Left colon (tissue), 2 donors: ENCODE measurements around the gene C12orf76. TPM values are rescaled to one million over a fixed set of nuclear protein-coding genes. Genes with fewer than 3 reads are reported as not detected.
"Not testable (repeated sequence)": the region's sequence is repeated elsewhere in the genome, so short reads cannot be mapped to it uniquely, and the experiment has no call there.

Source experiments
- ATAC-seq: fragments of 200-7000 bp; cut with Tn5 transposase; one replicate; pipeline ENCODE4 v1.9.1; 2020; ENCODE audit warnings: mild to moderate bottlenecking, moderate library complexity
- DNase-seq, 2 donors: peaks; one replicate each; pipeline ENCODE4 v3.0.0-alpha.2; 2020
- intact Hi-C, 2 donors: fragments of 100-400 bp; cut with DNase I in 1 of 2; cut with micrococcal nuclease in 1 of 2; formaldehyde crosslinking; loops; one replicate each; pipeline versions ENCODE4 v1.11.2 to v1.14.0; 2022; cut with DNase I, micrococcal nuclease
- long read RNA-seq: library from polyadenylated mRNA; unstranded; transcript quantifications from one replicate; pipeline ENCODE4 v2.0.0, GENCODE V29; 2021
- total RNA-seq, 2 donors: library from RNA; stranded (reverse); fragmentation: NEBNext Ultra II Directional; extraction: Animal tissue kit (Norgen Biotek cat#: 25700); gene quantifications; one replicate each; pipeline ENCODE4 v1.2.1, GENCODE V29; 2021
- donor health status: DM: no; HTN: no; CAD: no.
- donor health status: DM: yes; HTN: yes; CAD: no.

C12orf76 gene, protein sequence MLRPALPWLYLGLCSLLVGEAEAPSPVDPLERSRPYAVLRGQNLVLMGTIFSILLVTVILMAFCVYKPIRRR
- 1 to 10 TPM; 5.5 to 7.8 TPM for total RNA-seq
- long read RNA-seq, partial matches to known transcripts, result 4 of 8 reads
- long read RNA-seq, other reads (novel, unspliced or antisense), result 1 of 8 reads

- intact Hi-C loops, result no loop called here
- peak; percentile 99 for ATAC-seq
Observed at GRCh38 chr12:110048242-110049027, at the start of gene C12orf76. C12orf76 (minus strand) TSS chr12:110048522; CDS start chr12:110048495, 27 bp downstream.

GRCh38 chr12:110093631-110094311, 45.4 kb upstream of the C12orf76 start:
- intact Hi-C loops, result no loop called here
- ATAC-seq (no peak), DNase-seq (no peak)

More at GRCh38 chr12:110048242-110049027, at the start of gene C12orf76:
- DNase-seq, result peak; percentile 96 to 97

DNA sequence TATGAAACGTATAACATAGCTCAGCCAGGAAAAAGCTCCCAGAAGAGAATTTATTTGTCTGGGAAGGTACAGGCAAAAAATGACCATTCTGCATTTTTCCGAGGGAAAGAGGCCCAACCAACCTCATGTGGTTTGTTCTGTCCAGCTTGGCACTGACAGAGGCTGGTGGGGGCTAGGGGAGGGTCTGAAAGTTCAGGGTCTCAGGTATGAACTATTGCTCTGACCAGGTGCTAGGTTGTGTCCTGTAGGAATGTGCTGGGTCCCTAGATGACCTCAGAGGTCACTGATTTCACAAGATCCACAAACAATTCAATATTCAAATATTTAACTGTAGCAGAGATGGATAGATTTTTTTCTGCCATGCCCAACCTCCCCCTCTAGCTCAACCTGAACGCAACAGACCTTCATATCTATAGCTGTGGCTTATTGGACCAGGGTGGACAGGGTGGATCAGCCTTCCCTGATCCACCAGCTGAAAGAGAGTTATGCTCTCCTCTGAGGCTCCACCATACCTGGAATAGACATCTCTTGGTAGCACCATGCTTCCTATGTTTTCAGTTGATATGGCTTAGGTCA, 42.9 kb upstream of the C12orf76 start:
- ATAC-seq (no peak), DNase-seq (no peak)
- intact Hi-C loops, result no loop called here

- no peak for DNase-seq
- intact Hi-C loops, result no loop called here
Observed at GRCh38 chr12:110090266-110091135, 42.2 kb upstream of the C12orf76 start.

DNA sequence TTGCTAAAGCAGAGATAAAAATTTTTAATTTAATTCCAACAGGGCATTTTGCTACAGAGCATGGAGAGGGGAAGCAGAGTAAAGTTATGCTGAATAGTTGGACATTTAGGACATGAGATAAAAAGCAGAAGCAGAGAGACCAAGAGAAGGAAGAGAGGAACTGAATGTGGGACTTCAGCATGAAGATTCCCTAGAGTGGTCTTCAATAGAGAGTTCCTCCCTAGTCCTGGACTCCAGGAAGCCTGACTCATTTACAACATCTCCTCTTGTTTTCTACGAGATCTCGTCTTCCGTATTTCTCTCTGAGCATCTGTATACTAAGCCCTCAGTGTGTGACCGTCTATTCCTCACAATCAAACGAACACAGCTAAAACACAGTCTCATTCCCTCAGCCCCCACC, 40.6 kb upstream of the C12orf76 start:
- no peak for DNase-seq
- no peak for ATAC-seq
- intact Hi-C loops, result no loop called here

More at GRCh38 chr12:110090266-110091135, 42.2 kb upstream of the C12orf76 start:
- no peak for ATAC-seq

DNA sequence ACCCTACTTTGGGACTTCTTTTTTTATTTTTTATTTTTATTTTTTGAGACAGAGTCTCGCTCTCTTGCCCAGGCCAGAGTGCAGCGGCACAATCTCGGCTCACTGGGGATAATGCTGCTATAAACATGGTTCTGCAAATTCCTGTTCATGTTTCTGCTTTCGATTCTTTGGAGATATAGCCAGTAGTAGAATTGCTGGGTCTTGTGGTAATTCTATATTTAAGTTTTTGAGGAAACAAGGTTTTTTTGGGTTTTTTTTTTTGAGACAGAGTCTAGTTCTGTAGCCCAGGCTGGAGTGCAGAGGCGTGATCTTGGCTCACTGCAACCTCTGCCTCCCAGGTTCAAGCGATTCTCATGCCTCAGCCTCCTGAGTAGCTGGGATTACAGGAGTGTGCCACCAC, 39.9 kb upstream of the C12orf76 start:
- intact Hi-C loops, result not testable (repeated sequence)

DNA sequence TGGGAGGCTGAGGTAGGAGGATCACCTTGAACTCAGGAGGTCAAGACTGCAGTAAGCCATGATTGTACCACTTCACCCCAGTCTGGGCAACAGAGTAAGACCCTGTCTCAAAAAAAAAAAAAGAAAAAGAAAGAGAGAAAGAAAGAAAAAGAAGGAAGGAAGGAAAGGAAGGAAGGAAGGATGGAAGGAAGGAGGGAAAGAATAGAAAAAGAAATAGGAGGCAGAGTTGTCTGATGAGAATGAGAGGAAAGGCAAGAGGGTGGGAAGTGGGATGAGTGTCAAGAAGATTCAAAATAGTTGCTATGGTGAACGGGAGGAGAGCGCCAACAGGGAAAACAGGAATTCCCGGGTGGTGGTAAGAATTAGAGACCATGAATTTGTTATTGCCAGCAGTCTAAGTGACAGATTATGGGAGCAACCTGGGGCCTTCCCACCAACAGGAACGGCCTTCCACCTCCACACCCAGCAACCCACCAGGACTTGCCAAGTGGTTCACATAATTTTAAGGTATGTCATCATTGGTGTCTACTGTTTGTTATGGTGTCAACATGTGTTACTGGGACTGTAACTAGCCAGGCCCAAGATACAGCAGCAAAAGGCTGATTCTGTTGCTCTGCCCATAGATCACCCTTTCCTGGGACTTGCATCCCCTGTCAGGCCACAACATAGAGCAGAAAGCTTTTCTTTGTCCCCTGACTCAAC, 36.1 kb upstream of the C12orf76 start:
- intact Hi-C loops, result no loop called here
- no peak for ATAC-seq

More for the DNA sequence above, 39.9 kb upstream of the C12orf76 start:
- not testable (repeated sequence) for DNase-seq, ATAC-seq

DNA sequence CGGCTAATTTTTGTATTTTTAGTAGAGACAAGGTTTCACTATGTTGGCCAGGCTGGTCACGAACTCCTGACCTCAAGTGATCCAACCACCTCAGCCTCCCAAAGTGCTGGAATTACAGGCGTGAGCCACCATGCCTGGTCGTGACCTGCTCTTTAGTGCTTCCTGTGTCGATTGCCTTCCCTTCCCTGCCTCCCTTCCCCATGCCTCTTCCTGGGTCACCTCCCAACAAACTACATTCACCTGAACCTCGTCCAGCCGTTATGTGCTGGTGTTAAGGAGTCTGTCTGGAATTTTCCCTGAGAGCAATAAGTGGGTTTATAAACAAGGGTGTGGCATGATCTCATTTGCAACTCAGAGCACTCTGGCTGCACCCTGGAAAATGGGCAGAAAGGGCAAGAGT, 32.1 kb upstream of the C12orf76 start:
- intact Hi-C loops, result no loop called here
- DNase-seq (no peak), ATAC-seq (peak; percentile 89)

More for the DNA sequence above, 36.1 kb upstream of the C12orf76 start:
- no peak for DNase-seq

GRCh38 chr12:110079477-110080400, 31.4 kb upstream of the C12orf76 start:
- ATAC-seq (peak; percentile 31), DNase-seq (peak; percentile 43 to 73)
- intact Hi-C loops, result no loop called here

DNA sequence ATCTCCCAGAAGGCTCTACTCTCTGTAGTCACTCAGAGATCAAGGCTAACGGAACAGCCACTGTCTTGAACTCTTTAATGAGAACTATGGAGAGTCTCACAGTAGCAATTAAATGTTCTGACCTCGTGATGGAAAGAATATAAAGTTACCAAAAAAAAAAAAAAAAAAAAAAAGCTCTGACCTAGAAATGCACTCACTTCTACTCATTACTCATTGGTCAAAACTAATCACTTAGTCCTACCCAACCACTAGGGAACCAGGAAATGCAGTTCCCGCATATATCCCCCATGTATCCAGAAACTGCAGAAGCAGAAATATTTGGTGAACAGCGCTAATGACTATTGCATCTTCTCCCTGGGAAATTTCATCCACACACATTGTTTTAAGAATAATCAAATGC, 29.5 kb upstream of the C12orf76 start:
- no peak for DNase-seq
- intact Hi-C loops, result no loop called here
- ATAC-seq, result no peak

- intact Hi-C loops, result no loop called here
- DNase-seq, result no peak
- no peak for ATAC-seq
Observed at GRCh38 chr12:110075880-110076279, 27.6 kb upstream of the C12orf76 start.

- intact Hi-C loops, result no loop called here
- DNase-seq (no peak), ATAC-seq (no peak)
Observed at GRCh38 chr12:110074089-110074488, 25.8 kb upstream of the C12orf76 start.

DNA sequence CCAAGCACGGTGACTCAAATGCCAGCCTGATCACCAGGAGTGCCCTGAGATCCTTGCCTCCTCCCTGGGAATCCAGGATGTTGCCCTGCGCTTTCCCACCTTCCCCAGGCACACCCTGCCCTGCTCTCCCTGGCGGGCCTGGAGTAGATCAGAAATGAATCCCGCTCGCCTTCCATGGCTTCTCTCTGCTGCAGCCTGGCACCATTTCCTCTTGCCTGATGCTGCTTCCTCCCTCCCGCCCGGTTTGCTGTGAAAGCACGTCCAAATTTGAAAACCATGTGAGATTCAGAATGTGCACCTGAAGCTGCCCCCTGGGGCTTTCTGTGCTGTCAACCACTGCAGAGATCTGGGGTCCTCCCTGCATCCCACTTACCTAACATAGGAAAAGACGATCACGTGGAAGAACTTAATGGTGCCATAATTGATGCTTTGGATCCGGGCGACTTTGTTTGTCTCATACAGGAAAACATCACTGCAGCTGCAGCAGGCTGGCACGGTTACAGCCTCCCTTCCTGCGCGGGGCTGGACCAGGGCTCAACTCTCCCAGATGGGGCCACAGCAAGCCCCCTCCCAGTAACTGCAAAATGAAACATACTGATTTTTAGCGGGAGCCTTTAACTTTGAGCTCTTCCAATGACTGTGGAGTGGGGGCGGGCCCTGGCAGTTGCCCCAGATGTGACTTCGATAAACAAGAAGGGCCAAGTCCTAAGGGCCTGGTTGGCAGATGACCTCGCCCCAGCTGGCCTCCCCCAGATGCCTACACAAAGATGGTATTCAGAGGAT, 24.9 kb upstream of the C12orf76 start:
- ATAC-seq (peak; percentile 51), DNase-seq (peak; percentile 18 to 42)
- intact Hi-C loops, result no loop called here

- DNase-seq, intact Hi-C loops, ATAC-seq: not testable (repeated sequence)
Observed at GRCh38 chr12:110072636-110073035, 24.3 kb upstream of the C12orf76 start.

- DNase-seq (no peak), ATAC-seq (no peak)
- intact Hi-C loops, result no loop called here
Observed at GRCh38 chr12:110071967-110072366, 23.6 kb upstream of the C12orf76 start.

GRCh38 chr12:110071504-110071903, 23.2 kb upstream of the C12orf76 start:
- intact Hi-C loops, result no loop called here
- no peak for ATAC-seq
- DNase-seq, result no peak
